HS-5 (cell line): ENCODE data around the gene CDC42BPG.

Source experiments
- DNase-seq: peaks from one replicate; pipeline ENCODE4 v3.0.0-alpha.2; 2012; ENCODE audit warnings: low read depth

CDC42BPG gene

GRCh38 chr11:64879244-64879900, 34.9 kb upstream of the CDC42BPG start:
- no peak for DNase-seq

- peak; percentile 81 for DNase-seq
Observed at GRCh38 chr11:64878494-64879243, 34.2 kb upstream of the CDC42BPG start, which contains the start of gene EHD1. Gene EHD1, minus strand, starts transcription at chr11:64878621. Its CDS starts 157 bp downstream, at chr11:64878464.

GRCh38 chr11:64878223-64878493, 33.7 kb upstream of the CDC42BPG start:
- no peak for DNase-seq

- DNase-seq: no peak
Observed at GRCh38 chr11:64877390-64878222, 33.2 kb upstream of the CDC42BPG start.

- peak; percentile 26 for DNase-seq
Observed at GRCh38 chr11:64876835-64877341, 32.4 kb upstream of the CDC42BPG start.

GRCh38 chr11:64876229-64876750, 31.8 kb upstream of the CDC42BPG start:
- no peak for DNase-seq

GRCh38 chr11:64875369-64876228, 31.1 kb upstream of the CDC42BPG start:
- DNase-seq: no peak

GRCh38 chr11:64874308-64875240, 30.1 kb upstream of the CDC42BPG start:
- DNase-seq: no peak

GRCh38 chr11:64872790-64873488, 28.5 kb upstream of the CDC42BPG start:
- DNase-seq: no peak

GRCh38 chr11:64871492-64871891, 27.0 kb upstream of the CDC42BPG start:
- no peak for DNase-seq

- DNase-seq: no peak
Observed at GRCh38 chr11:64870893-64871466, 26.5 kb upstream of the CDC42BPG start.

GRCh38 chr11:64870176-64870892, 25.9 kb upstream of the CDC42BPG start:
- peak; percentile 37 for DNase-seq

GRCh38 chr11:64869571-64870175, 25.2 kb upstream of the CDC42BPG start:
- DNase-seq: no peak

- peak; percentile 87 for DNase-seq
Observed at GRCh38 chr11:64868904-64869570, 24.6 kb upstream of the CDC42BPG start.

GRCh38 chr11:64867748-64868462, 23.5 kb upstream of the CDC42BPG start:
- no peak for DNase-seq

- DNase-seq: no peak
Observed at GRCh38 chr11:64866173-64866491, 21.7 kb upstream of the CDC42BPG start.
